Measurements from ENCODE around the gene CHRM5.
"Not testable (repeated sequence)": the region's sequence is repeated elsewhere in the genome, so short reads cannot be mapped to it uniquely, and the experiment has no call there.

Gene CHRM5

DNA sequence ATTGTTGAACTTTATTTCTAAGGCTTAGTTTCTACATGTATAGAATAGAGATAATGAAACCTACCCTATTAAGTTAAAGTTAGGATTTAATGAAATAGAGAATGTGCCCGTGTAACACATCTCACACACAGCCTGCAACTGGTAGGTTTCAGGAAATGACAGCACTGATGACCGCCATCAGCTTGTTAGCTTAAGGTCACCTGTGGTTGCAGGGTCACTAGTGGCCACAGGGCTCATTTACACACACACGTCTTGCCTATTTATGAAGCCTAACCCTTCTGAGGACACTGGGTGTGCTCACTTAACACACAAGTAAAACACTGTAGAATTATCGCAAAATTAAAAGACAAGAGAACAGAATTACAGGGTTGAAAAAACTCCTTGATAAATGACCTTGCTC, 20.1 kb downstream of the CHRM5 start:
- no peak for DNase-seq

DNA sequence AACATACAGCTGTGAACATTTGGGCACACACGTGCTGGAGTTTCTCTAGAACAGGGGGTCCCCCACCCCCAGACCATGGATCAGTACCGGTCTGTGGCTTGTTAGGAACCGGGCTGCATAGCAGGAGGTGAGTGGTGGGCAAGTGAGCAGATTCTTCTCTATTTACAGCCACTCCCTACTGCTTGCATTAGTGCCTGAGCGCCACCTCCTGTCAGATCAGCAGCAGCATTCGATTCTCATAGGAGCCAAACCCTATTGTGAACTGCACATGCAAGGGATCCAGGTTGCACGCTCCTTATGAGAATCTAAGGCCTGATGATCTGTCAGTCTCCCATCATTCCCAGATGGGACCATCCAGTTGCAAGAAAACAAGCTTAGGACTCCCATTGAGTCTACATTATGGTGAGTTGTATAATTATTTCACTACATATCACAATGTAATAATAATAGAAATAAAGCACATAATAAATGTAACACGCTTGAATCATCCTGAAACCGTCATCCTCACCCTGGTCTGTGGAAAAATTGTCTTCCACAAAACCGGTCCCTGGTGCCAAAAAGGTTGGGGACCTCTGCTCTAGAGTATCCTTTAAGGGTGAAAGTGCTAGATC, 25.8 kb downstream of the CHRM5 start:
- DNase-seq = no peak

DNA sequence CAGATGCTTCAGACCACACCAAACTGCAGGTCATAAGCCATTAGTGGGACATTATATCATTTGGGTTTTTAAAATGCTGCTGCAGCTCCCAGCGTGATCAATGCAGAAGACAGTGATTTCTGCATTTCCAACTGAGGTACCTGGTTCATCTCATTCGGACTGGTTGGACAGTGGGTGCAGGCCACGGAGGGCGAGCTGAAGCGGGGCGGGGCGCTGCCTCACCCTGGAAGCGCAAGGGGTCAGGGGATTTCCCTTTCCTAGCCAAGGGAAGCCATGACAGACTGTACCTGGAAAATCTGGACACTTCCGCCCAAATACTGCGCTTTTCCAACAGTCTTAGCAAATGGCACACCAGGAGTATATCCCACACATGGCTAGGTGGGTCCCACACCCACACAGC, 27.4 kb downstream of the CHRM5 start:
- not testable (repeated sequence) for DNase-seq

GRCh38 chr15:34001536-34001935, 33.2 kb downstream of the CHRM5 start:
- no peak for DNase-seq

DNA sequence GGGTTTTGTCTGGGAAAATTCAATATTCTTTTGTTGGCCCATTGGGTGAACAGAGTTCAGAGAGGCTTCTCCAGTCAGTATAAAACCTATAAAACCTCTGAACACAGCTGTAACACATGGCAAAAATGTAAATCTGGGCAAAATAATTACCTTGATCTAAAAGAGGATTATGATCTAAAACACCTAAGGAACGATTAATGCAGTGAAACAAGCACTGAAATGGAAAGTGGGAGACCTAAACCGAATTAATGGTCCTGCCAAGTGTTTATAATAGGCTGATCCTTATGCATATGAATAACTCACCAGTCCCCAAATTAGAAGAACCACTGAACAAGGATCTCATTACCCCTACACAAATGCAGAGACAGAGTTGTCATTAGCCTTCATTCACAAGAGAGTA, 38.1 kb downstream of the CHRM5 start:
- DNase-seq = no peak

DNA sequence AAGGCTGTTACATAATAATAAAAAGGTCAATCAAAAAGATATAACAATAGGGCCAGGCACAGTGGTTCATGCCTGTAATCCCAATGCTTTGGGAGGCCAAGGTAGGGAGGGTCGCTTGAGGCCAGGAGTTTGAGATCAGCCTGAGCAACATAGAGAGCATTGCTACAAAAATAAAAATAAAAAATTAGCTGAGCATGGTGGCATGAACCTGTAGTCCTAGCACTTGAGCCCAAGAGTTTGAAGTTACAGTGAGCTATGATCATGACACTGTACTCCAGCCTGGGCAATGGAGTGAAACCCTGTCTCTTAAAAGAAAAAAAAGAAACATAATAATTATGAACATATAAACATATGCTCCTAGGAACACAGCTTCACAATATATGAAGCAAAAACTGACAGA, 41.4 kb downstream of the CHRM5 start:
- no peak for DNase-seq

- no peak for DNase-seq
Observed at GRCh38 chr15:34010921-34011320, 42.6 kb downstream of the CHRM5 start.

- no peak for DNase-seq
Observed at GRCh38 chr15:34011481-34011880, 43.2 kb downstream of the CHRM5 start.

- DNase-seq = no peak
Observed at GRCh38 chr15:34012461-34013028, 44.2 kb downstream of the CHRM5 start.

DNA sequence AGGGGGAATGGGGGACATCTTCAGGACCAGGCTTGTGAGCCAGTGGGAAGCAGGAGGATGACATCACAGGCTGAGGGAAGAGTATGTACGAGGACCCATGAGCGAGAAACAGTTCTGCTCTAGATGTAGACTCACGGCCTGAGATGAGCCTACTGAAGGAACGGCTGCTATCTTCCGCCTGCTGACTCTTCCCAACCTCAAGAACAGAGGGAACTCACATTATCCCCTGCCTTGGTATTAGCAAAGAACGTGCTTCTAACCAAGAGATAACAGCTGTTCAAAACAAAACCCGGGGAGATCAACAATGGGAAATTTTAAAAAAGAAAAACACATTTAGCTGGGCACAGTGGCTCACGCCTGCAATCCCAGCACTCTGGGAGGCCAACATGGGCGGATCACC, 45.4 kb downstream of the CHRM5 start:
- DNase-seq = no peak

GRCh38 chr15:34014556-34014955, 46.3 kb downstream of the CHRM5 start:
- DNase-seq = no peak

DNA sequence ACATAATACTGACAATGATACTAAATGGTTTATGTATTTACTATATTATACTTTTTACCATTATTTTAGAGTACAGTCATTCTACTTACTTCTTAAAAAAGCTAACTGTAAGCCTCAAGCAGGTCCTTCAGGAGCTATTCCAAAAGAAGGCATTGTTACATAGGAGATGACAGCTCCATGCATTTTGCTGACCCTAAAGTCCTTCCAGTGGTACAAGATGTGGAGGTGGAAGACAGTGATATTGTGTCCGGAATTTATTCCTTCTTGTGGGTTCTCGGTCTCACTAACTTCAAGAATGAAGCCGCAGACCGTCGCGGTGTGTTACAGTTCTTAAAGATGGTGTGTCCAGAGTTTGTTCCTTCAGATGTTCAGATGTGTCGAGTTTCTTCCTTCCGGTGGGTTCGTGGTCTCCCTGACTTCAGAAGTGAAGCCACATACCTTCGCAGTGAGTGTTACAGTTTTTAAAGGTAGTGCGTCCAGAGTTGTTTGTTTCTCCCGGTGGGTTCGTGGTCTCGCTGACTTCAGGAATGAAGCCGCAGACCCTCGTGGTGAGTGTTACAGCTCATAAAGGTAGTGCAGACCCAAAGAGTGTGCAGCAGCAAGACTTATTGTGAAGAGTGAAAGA, 49.8 kb downstream of the CHRM5 start:
- DNase-seq = peak; percentile 22

DNA sequence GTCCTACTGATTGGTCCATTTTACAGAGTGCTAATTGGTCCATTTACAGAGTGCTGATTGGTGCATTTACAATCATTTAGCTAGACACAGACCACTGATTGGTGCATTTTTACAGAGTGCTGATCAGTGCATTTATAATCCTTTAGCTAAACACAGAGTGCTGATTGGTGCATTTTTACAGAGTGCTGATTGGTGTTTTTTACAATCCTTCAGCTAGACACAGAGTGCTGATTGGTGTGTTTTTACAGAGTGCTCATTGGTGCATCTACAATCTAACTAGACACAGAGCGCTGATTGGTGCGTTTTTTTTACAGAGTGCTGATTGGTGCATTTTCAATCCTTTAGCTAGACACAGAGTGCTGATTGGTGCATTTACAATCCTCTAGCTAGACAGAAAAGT, 50.4 kb downstream of the CHRM5 start:
- peak; percentile 8 for DNase-seq

- DNase-seq = no peak
Observed at GRCh38 chr15:34019369-34019990, 51.2 kb downstream of the CHRM5 start.

- DNase-seq = no peak
Observed at GRCh38 chr15:34023907-34024306, 55.6 kb downstream of the CHRM5 start.

- DNase-seq = no peak
Observed at GRCh38 chr15:34025252-34025651, 57.0 kb downstream of the CHRM5 start.

DNA sequence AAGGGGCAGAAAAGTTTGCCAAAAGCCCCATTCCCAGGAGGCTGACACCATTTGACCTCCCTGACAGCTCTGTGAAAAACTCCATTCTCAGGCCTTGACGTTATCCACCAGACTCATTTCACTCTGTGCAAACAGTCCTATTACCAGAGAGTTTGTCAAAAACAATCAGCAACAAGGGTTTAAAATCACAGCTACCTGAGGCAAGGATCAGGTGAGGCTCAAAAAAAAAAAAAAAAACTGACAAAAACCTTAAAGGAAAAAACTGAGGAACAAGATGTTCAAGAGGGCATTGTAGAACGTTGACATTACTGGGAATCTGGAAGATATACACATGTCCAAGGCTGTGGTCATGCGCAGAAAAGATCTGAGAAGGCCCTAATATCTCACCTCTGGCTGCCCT, 59.3 kb downstream of the CHRM5 start:
- DNase-seq = no peak

DNA sequence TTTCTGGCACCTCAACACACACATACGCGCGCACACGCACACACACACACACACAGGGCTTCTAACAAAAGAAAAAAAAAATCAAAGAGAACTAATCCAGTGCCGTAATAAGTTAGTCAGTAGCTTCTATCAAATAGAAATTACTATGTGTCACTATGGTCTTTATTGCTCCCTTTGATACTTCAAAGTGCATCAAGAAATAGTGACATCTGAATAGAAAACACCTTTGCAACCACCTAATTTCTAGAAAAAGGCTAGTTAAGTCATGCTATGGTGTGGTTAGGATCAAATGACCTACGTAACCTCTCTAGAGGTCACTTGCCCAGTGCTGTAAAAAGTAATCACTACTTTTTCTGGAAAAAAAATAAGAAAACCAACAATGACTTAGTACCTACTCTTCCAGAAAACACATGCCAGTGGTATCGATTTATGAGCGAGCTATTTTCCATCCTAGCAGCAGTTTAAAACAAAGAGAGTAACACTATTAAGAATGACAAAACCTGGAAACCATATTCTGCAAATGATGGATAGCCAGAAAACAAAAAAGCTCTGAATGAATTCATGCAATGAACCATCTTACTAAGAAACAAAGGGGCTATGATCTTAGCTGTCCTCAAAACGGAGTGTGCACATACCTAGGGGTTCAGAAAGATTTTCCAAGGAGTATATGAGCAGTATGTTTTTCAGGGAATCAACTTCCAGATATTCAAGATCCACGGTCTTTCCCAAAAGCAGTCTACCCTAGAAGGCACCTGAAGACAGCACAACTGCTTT, 63.9 kb downstream of the CHRM5 start:
- no peak for DNase-seq

GRCh38 chr15:34038023-34038870, 70.0 kb downstream of the CHRM5 start:
- DNase-seq = peak; percentile 76

GRCh38 chr15:34038871-34039789, 70.8 kb downstream of the CHRM5 start, which contains the start of gene AVEN:
Gene AVEN, minus strand, starts transcription at chr15:34039204. Its CDS starts 158 bp downstream, at chr15:34039046.
- peak; percentile 61 for DNase-seq

- no peak for DNase-seq
Observed at GRCh38 chr15:34039790-34040113, 71.5 kb downstream of the CHRM5 start.
